ENCODE data around the gene DYRK4.

DNA sequence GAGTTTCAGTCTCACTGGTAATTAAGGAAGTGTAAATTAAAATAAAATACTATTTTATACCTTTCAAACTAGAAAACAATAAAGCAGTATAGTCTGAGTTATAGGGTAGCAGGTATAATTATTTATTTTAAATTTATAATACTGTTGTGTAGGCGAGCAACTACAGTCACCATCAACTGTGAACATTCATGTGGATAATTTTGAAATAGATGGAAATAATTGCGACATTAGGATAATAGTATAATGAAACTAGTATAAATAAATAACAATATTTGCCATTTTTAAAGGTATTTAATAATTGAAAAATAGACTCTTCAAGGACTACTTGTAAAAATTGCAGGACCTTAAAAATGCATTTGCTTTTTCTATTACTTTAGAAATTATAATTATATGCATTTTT is 3.8 kb upstream of the DYRK4 start:
- TF ChIP-seq POLR2A (IDR thresholded peaks at IDR 0.05; ENCODE audit: low read depth, low read length): no peak
- no peak for TF ChIP-seq POLR2AphosphoS5 (IDR thresholded peaks at IDR 0.05; ENCODE audit: low read depth, low read length)
- no peak for TF ChIP-seq TAF1 (IDR thresholded peaks at IDR 0.05; ENCODE audit: borderline replicate concordance, low read depth, low read length)
